K562 (cell line): ENCODE results near the gene SARS1. TPM values are rescaled to one million over a fixed set of nuclear protein-coding genes. Genes with fewer than 3 reads are reported as not detected.
A peak's percentile ranks its signal among the peaks of the same experiment; 100 is the strongest.

Source experiments
- ATAC-seq: fragments of 200-7000 bp; cut with Tn5 transposase; 3 replicates; pipeline ENCODE4 v1.9.1; 2020; ENCODE audit warnings: moderate library complexity
- BruUV-seq: library from RNA; stranded (reverse); fragments of 400-500 nt; replicated peaks from 2 replicates; lab custom pipeline; 2021; lab: Mats Ljungman, UMichigan
- CTCF ChIA-PET: fragments of 300-600 bp; formaldehyde crosslinking; extraction: SDS; loops from one replicate; lab custom pipeline; 2021; ENCODE audit warnings: low intra/inter-chr PET ratio; lab: Yijun Ruan, JAX
- POLR2A ChIA-PET: fragments of 300-600, 350-650 bp; sonication (Branson Sonifier 250); formaldehyde crosslinking; extraction: SDS; loops from one replicate; lab custom pipeline; 2021; ENCODE audit warnings: antibody characterized with exemption, inconsistent platforms; lab: Yijun Ruan, JAX
- DNase-seq, 4 experiments: peaks; one replicate each; pipeline versions ENCODE4 v3.0.0 to v3.0.0-alpha.2; 2011 to 2018; ENCODE audit warnings: low spot score in 3 of 4, mixed read lengths in 3 of 4; ENCODE audit errors: extremely low read depth in 1 of 4
- FAIRE-seq: peaks from 2 replicates; lab custom pipeline; 2011; peaks lifted over from hg19 to GRCh38; lab: Jason Lieb, UNC
- H2AFZ ChIP-seq: 2 replicates; pipeline ENCODE4 v1.6.0; 2011; ENCODE audit warnings: low read depth, low read length, control low read depth, inconsistent platforms
- H3K27ac ChIP-seq: fragments of 200-600 bp; 3 replicates; pipeline ENCODE4 v1.8.0; 2011; ENCODE audit warnings: low read depth, mild to moderate bottlenecking, control low read depth, inconsistent platforms, low read length, moderate library complexity, mixed read lengths; ENCODE audit errors: extremely low read depth
- H3K27me3 ChIP-seq, 2 experiments: fragments of 300-600 bp in 1 of 2; 2 replicates in 1 of 2; 3 replicates in 1 of 2; pipeline versions ENCODE4 v1.6.0 to v1.8.0; 2011; ENCODE audit warnings: inconsistent platforms in 2 of 2, low read length in 2 of 2, mild to moderate bottlenecking in 1 of 2, mixed read lengths in 1 of 2, moderate library complexity in 1 of 2; ENCODE audit not compliant: control insufficient read depth in 2 of 2, insufficient read depth in 2 of 2
- H3K36me3 ChIP-seq: fragments of 300-600 bp; 3 replicates; pipeline ENCODE4 v1.8.0; 2011; ENCODE audit warnings: mild to moderate bottlenecking, low read length, inconsistent platforms; ENCODE audit not compliant: control insufficient read depth, insufficient read depth
- H3K4me1 ChIP-seq, 2 experiments: fragments of 200-600 bp in 1 of 2; replicated peaks in 1 of 2; 2 replicates in 1 of 2; 3 replicates in 1 of 2; pipeline versions ENCODE4 v1.5.1 to v1.8.0; 2011; ENCODE audit warnings: inconsistent platforms in 2 of 2, low read length in 2 of 2, mild to moderate bottlenecking in 1 of 2, mixed read lengths in 1 of 2, moderate library complexity in 1 of 2; ENCODE audit not compliant: control insufficient read depth in 2 of 2, insufficient read depth in 2 of 2
- H3K4me2 ChIP-seq: 2 replicates; pipeline ENCODE4 v1.6.1; 2011; ENCODE audit warnings: low read length, control low read depth, inconsistent platforms, mixed read lengths; ENCODE audit not compliant: insufficient read depth
- H3K4me3 ChIP-seq: fragments of 200-600 bp; sonication (generic), shearing (Covaris generic); 2 replicates; pipeline ENCODE4 v1.5.1; 2016; ENCODE audit warnings: control low read depth, inconsistent platforms
- H3K79me2 ChIP-seq: fragments of 200-600 bp; 3 replicates; pipeline ENCODE4 v1.8.0; 2011; ENCODE audit warnings: low read length, inconsistent platforms; ENCODE audit not compliant: control insufficient read depth, insufficient read depth
- H3K9ac ChIP-seq, 2 experiments: 2 replicates each; pipeline versions ENCODE4 v1.6.0 to v1.6.1; 2011; ENCODE audit warnings: low read depth in 2 of 2, low read length in 2 of 2, control low read depth in 1 of 2, inconsistent platforms in 1 of 2, mild to moderate bottlenecking in 1 of 2, mixed read lengths in 1 of 2; ENCODE audit not compliant: insufficient read depth in 1 of 2
- H3K9me1 ChIP-seq: one replicate; pipeline ENCODE4 v1.6.0; 2011; ENCODE audit warnings: inconsistent platforms, mild to moderate bottlenecking, low read length, moderate library complexity; ENCODE audit not compliant: control insufficient read depth, insufficient read depth
- H3K9me3 ChIP-seq: replicated peaks from 2 replicates; pipeline ENCODE4 v1.5.1; 2011; ENCODE audit warnings: low read depth, low read length, inconsistent platforms; ENCODE audit not compliant: control insufficient read depth, insufficient read depth
- H4K20me1 ChIP-seq: replicated peaks from 2 replicates; pipeline ENCODE4 v1.6.1; 2011; ENCODE audit warnings: low read length, inconsistent platforms, mixed read lengths; ENCODE audit not compliant: control insufficient read depth, insufficient read depth
- ASH1L ChIP-seq: fragments of 450-650 bp; IDR thresholded peaks from 2 replicates; pipeline ENCODE4 v1.6.1; 2018; ENCODE audit warnings: borderline replicate concordance, mild to moderate bottlenecking, low read depth; ENCODE audit not compliant: partially characterized antibody
- DACH1 ChIP-seq: fragments of 450-650 bp; IDR thresholded peaks from 2 replicates; pipeline ENCODE4 v1.6.1; 2018; ENCODE audit not compliant: partially characterized antibody
- DPF2 ChIP-seq: fragments of 450-650 bp; IDR thresholded peaks from 2 replicates; pipeline ENCODE4 v1.6.1; 2016
- E2F6 ChIP-seq, 2 experiments: IDR thresholded peaks; 2 replicates each; pipeline ENCODE4 v1.6.1; 2011; ENCODE audit warnings: borderline replicate concordance in 1 of 2, control low read depth in 1 of 2, low read depth in 1 of 2, low read length in 1 of 2, mild to moderate bottlenecking in 1 of 2, mixed read lengths in 1 of 2, moderate library complexity in 1 of 2; ENCODE audit not compliant: insufficient read depth in 1 of 2, insufficient read length in 1 of 2, poor library complexity in 1 of 2, severe bottlenecking in 1 of 2; ENCODE audit errors: extremely low read depth in 1 of 2
- FOS ChIP-seq: IDR thresholded peaks from 3 replicates; pipeline ENCODE4 v1.6.1; 2011; ENCODE audit not compliant: insufficient read length; ENCODE audit errors: extremely low read depth
- KHSRP ChIP-seq: fragments of 450-650 bp; IDR thresholded peaks from 2 replicates; pipeline ENCODE4 v1.6.1; 2017
- L3MBTL2 ChIP-seq: fragments of 450-650 bp; IDR thresholded peaks from 2 replicates; pipeline ENCODE4 v1.6.1; 2016; ENCODE audit warnings: mild to moderate bottlenecking, moderate library complexity
- MAX ChIP-seq: sonication (generic); formaldehyde crosslinking; IDR thresholded peaks from 2 replicates; pipeline ENCODE4 v1.9.0; 2022; ENCODE audit warnings: mild to moderate bottlenecking, missing genetic modification reagents
- MTF1 ChIP-seq: fragments of 250-450 bp; sonication (Bioruptor Pico); IDR thresholded peaks from 2 replicates; pipeline ENCODE4 v1.9.0; 2021; ENCODE audit warnings: moderate library complexity, mild to moderate bottlenecking, inconsistent platforms, borderline replicate concordance
- NRF1 ChIP-seq, 2 experiments: fragments of 450-650 bp; IDR thresholded peaks in 1 of 2; conservative IDR thresholded peaks in 1 of 2; 2 replicates each; pipeline ENCODE4 v1.6.1; 2014; ENCODE audit warnings: mild to moderate bottlenecking in 2 of 2
- PHTF2 ChIP-seq: fragments of 250-450 bp; sonication (Bioruptor Pico); IDR thresholded peaks from 2 replicates; pipeline ENCODE4 v1.5.0; 2021; ENCODE audit warnings: mild to moderate bottlenecking
- SPI1 ChIP-seq: IDR thresholded peaks from 2 replicates; pipeline ENCODE4 v1.6.1; 2011; ENCODE audit warnings: low read depth, low read length, control low read depth, borderline replicate concordance
- TFAP4 ChIP-seq: sonication (generic); formaldehyde crosslinking; IDR thresholded peaks from 2 replicates; pipeline ENCODE4 v1.8.0; 2022; ENCODE audit warnings: missing genetic modification reagents, mild to moderate bottlenecking, moderate library complexity, borderline replicate concordance
- ZBTB5 ChIP-seq: fragments of 450-650 bp; IDR thresholded peaks from 2 replicates; pipeline ENCODE4 v1.6.1; 2017; ENCODE audit warnings: antibody characterized with exemption
- ZNF511 ChIP-seq: sonication (generic); formaldehyde crosslinking; IDR thresholded peaks from 2 replicates; pipeline ENCODE4 v1.8.0; 2022; ENCODE audit warnings: mild to moderate bottlenecking, missing genetic modification reagents
- WGBS: fragments of 100-300 bp; shearing (Covaris generic); methylation state at CpG from one replicate; pipeline ENCODE4 v1.1.6; 2016; ENCODE audit warnings: low coverage, mixed read lengths; ENCODE audit not compliant: insufficient coverage; ENCODE audit errors: missing lambda C conversion rate; 5-methylcytosine and 5-hydroxymethylcytosine counted together
- in situ Hi-C: fragments of 300-500 bp; cut with MboI; formaldehyde crosslinking; loops from 4 replicates; pipeline ENCODE4 v1.15.0; 2018; ENCODE audit warnings: inconsistent platforms, mixed read lengths
- intact Hi-C: fragments of 100-400 bp; cut with micrococcal nuclease; formaldehyde crosslinking; loops from 2 replicates; pipeline ENCODE4 v1.14.2; 2022
- polyA plus RNA-seq, 8 experiments: library from polyadenylated mRNA; depleted of rRNA in 4 of 8; stranded (reverse) in 5 of 8; unstranded in 3 of 8; fragments of >200 nt; fragmentation: Nextera tagmentation in 2 of 8; fragmentation: Illumina TruSeq in 1 of 8; extraction: Ambion mirVana in 2 of 8; extraction: Trizol in 1 of 8; gene quantifications; 2 replicates each; pipeline versions ENCODE4 v1.2.1 to v1.2.3, GENCODE V29; 2011 to 2014; ENCODE audit warnings: inconsistent platforms in 1 of 8, missing spikeins in 1 of 8
- total RNA-seq, 7 experiments: library from RNA; depleted of rRNA in 6 of 7; stranded (reverse); fragments of >200 nt in 6 of 7; fragmentation: Illumina TruSeq in 2 of 7; extraction: Trizol in 2 of 7; gene quantifications; 2 replicates each; pipeline versions ENCODE4 v1.2.1 to v1.2.3, GENCODE V29; 2011 to 2021; ENCODE audit warnings: low replicate concordance in 1 of 7
- TF ChIP-seq, protein P1 (sequence below): sonication (generic); formaldehyde crosslinking; IDR thresholded peaks from 2 replicates; pipeline ENCODE4 v1.9.0; 2022; ENCODE audit warnings: mild to moderate bottlenecking, missing genetic modification reagents

SARS1 gene
- total and polyA plus RNA-seq, 9 of the 15 experiments (the other 6 are each of a cell fraction or from before 2014, with no cell fraction given), result 221 to 623 (median 254) TPM

DNA sequence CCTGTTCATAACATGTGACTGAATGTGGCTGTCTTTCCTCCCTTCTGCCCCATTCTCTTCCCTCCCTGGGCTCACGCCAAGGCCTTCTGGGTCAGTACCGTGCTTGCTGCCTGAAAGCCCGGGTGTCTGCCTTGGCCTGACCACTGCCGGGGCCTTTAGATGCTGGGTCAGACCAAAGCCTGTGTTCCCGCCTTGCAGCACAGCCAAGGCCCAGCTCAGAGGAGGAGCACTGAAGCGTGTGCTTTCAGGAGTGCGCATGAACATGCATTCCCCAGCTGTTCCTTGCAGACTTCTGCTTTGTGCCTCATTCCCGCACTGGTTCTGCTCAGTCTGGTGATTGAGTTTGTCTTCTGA is 27.0 kb upstream of the SARS1 start:
- peaks cover 39 to 41% of the 10 kb centered on the region in 2 experiments for H3K4me1 ChIP-seq
- CTCF ChIA-PET, result no interaction called here
- peak in 1 of 4 experiments; percentile 33 for DNase-seq
- intact Hi-C loops (no loop called here), in situ Hi-C loops (no loop called here)
- peak; percentile 25 for ATAC-seq
- FAIRE-seq, result no peak
- H3K79me2 ChIP-seq, result no peaks in the 10 kb centered on the region
- no peaks in the 10 kb centered on the region for H4K20me1 ChIP-seq
- peak overlapping the region; percentile 58 for H3K4me2 ChIP-seq
- no peak overlapping the region for H3K4me3 ChIP-seq
- peak overlapping the region; percentile 21 to 82; a peak in 2 of 4 replicates for H3K9ac ChIP-seq
- TF ChIP-seq PHTF2 (CRISPR knock-in tag) (no peak), DPF2 (no peak), L3MBTL2 (0 out of 2 replicates have a peak, but pooled peaks have one; percentile 20), SPI1 (0 out of 2 replicates have a peak, but pooled peaks have one; percentile 6), FOS (no peak), TFAP4 (peak; percentile 38), E2F6 (IDR thresholded peaks at IDR 0.05; ENCODE audit: borderline replicate concordance in 1 of 2, extremely low read depth in 1 of 2, insufficient read depth in 1 of 2, insufficient read length in 1 of 2, low read depth in 1 of 2, low read length in 1 of 2, poor library complexity in 1 of 2, severe bottlenecking in 1 of 2) (peak; percentile 57 to 78), MTF1 (CRISPR knock-in tag) (no peak), ZBTB5 (no peak), ZNF511 (CRISPR knock-in tag) (0 out of 2 replicates have a peak, but pooled peaks have one; percentile 21), ASH1L (no peak), NRF1 (conservative IDR thresholded peaks at IDR 0.05 in 1 of 2, IDR thresholded peaks at IDR 0.05 in 1 of 2) (peak in 1 of 2 experiments; percentile 33; a peak in 2 of 4 replicates), KHSRP (no peak), MAX (CRISPR knock-in tag) (0 out of 2 replicates have a peak, but pooled peaks have one; percentile 9), DACH1 (peak; percentile 1)
- TF ChIP-seq, protein P1, sequence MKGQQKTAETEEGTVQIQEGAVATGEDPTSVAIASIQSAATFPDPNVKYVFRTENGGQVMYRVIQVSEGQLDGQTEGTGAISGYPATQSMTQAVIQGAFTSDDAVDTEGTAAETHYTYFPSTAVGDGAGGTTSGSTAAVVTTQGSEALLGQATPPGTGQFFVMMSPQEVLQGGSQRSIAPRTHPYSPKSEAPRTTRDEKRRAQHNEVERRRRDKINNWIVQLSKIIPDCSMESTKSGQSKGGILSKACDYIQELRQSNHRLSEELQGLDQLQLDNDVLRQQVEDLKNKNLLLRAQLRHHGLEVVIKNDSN, result peak; percentile 41; the same call in 1 of the 2 replicates
- BruUV-seq, result no TSS peak
- H2AFZ ChIP-seq, result peak overlapping the region; percentile 68
- no peaks in the 10 kb centered on the region for H3K36me3 ChIP-seq
- H3K27me3 ChIP-seq, result no peaks in the 10 kb centered on the region
- POLR2A ChIA-PET, result interaction anchor here (0.7 to 2.0 kb wide), 4 partner anchors 10 to 86 kb away, joined by 3 to 13 read pairs (median 4); partner anchors contain the start of gene SARS1
- no peak overlapping the region for H3K27ac ChIP-seq
- 49% methylated on average over 8 of the region's 8 CpGs for WGBS
- H3K9me3 ChIP-seq, result no peaks in the 10 kb centered on the region
- H3K9me1 ChIP-seq, result peaks cover 3% of the 10 kb centered on the region
